Skeletal muscle tissue (tissue), 4 donors: Measurements from ENCODE around the gene FUS. TPM values are rescaled to one million over a fixed set of nuclear protein-coding genes. Genes with fewer than 3 reads are reported as not detected.
"Not testable (repeated sequence)": the region's sequence is repeated elsewhere in the genome, so short reads cannot be mapped to it uniquely, and the experiment has no call there.

ENCODE experiments used
- H3K27ac ChIP-seq: one replicate; pipeline ENCODE4 v1.7.0; 2013; ENCODE audit warnings: mild to moderate bottlenecking, low read depth, low read length, inconsistent platforms
- H3K27me3 ChIP-seq, 3 donors: one replicate each; pipeline ENCODE4 v1.7.0; 2013; ENCODE audit warnings: low read length in 3 of 3; ENCODE audit not compliant: control insufficient read depth in 3 of 3, insufficient read depth in 3 of 3
- H3K36me3 ChIP-seq, 3 donors: one replicate each; pipeline ENCODE4 v1.7.0; 2013; ENCODE audit warnings: low read length in 3 of 3; ENCODE audit not compliant: control insufficient read depth in 3 of 3, insufficient read depth in 3 of 3
- H3K4me1 ChIP-seq, 3 donors: one replicate each; pipeline ENCODE4 v1.7.0; 2013; ENCODE audit warnings: low read length in 3 of 3, mild to moderate bottlenecking in 3 of 3; ENCODE audit not compliant: control insufficient read depth in 3 of 3, insufficient read depth in 3 of 3
- H3K4me3 ChIP-seq, 3 donors: one replicate each; pipeline ENCODE4 v1.7.0; 2013; ENCODE audit warnings: low read length in 3 of 3
- H3K9ac ChIP-seq, 3 donors: one replicate each; pipeline ENCODE4 v1.7.0; 2013; ENCODE audit warnings: low read length in 3 of 3, mild to moderate bottlenecking in 3 of 3, moderate library complexity in 2 of 3, low read depth in 1 of 3
- H3K9me3 ChIP-seq, 3 donors: one replicate each; pipeline ENCODE4 v1.7.0; 2013; ENCODE audit warnings: low read length in 3 of 3; ENCODE audit not compliant: control insufficient read depth in 3 of 3
- total RNA-seq: library from RNA; depleted of rRNA; stranded (reverse); fragments of >200 nt; gene quantifications from one replicate; pipeline ENCODE4 v1.2.3, GENCODE V29; 2014
- donor health status: Osteomylitis.

Gene FUS
- total RNA-seq, 1 donor from 2014 or later: 40.2 TPM

GRCh38 chr16:31157136-31157535 is 22.8 kb upstream of the FUS start:
- Histone ChIP-seq H3K9me3 (no peaks in the 10 kb centered on the region), H3K4me1 (peaks cover 0 to 2% (median 0%) of the 10 kb centered on the region in 3 donors), H3K27ac (no peak overlapping the region), H3K27me3 (no peaks in the 10 kb centered on the region), H3K4me3 (no peak overlapping the region), H3K36me3 (no peaks in the 10 kb centered on the region), H3K9ac (no peak overlapping the region)

GRCh38 chr16:31167315-31167714 is 12.6 kb upstream of the FUS start:
- no peak overlapping the region for H3K27ac ChIP-seq
- H3K36me3 ChIP-seq: no peaks in the 10 kb centered on the region
- H3K9me3 ChIP-seq: no peaks in the 10 kb centered on the region
- H3K4me3 ChIP-seq: no peak overlapping the region
- H3K4me1 ChIP-seq: no peaks in the 10 kb centered on the region
- no peaks in the 10 kb centered on the region for H3K27me3 ChIP-seq
- no peak overlapping the region for H3K9ac ChIP-seq

GRCh38 chr16:31168848-31169247 is 11.1 kb upstream of the FUS start:
- Histone ChIP-seq H3K4me3 (no peak overlapping the region), H3K9ac (no peak overlapping the region), H3K27ac (no peak overlapping the region), H3K27me3 (no peaks in the 10 kb centered on the region), H3K36me3 (no peaks in the 10 kb centered on the region), H3K4me1 (no peaks in the 10 kb centered on the region), H3K9me3 (no peaks in the 10 kb centered on the region)

GRCh38 chr16:31170048-31170447 is 9.9 kb upstream of the FUS start:
- not testable (repeated sequence) for H3K9me3 ChIP-seq, H3K27ac ChIP-seq, H3K27me3 ChIP-seq

GRCh38 chr16:31177136-31177535 is 2.8 kb upstream of the FUS start:
- no peaks in the 10 kb centered on the region for H3K27me3 ChIP-seq

More at GRCh38 chr16:31170048-31170447, 9.9 kb upstream of the FUS start:
- not testable (repeated sequence) for H3K36me3 ChIP-seq, H3K4me1 ChIP-seq, H3K9ac ChIP-seq, H3K4me3 ChIP-seq

GRCh38 chr16:31179219-31179746 is 656 bp upstream of the FUS start:
- Histone ChIP-seq H3K9ac (peak overlapping the region; percentile 96 to 99 (median 98)), H3K36me3 (peaks cover 14 to 20% (median 18%) of the 10 kb centered on the region in 3 donors), H3K27me3 (no peaks in the 10 kb centered on the region), H3K9me3 (no peaks in the 10 kb centered on the region), H3K27ac (peak overlapping the region; percentile 98), H3K4me1 (peaks cover 39 to 40% (median 39%) of the 10 kb centered on the region in 3 donors), H3K4me3 (peak overlapping the region; percentile 83 to 96 (median 96))

More at GRCh38 chr16:31177136-31177535, 2.8 kb upstream of the FUS start:
- H3K9ac ChIP-seq: no peak overlapping the region
- no peak overlapping the region for H3K4me3 ChIP-seq
- peaks cover 19 to 20% (median 19%) of the 10 kb centered on the region in 3 donors for H3K4me1 ChIP-seq
- H3K27ac ChIP-seq: no peak overlapping the region
- H3K36me3 ChIP-seq: no peaks in the 10 kb centered on the region
- H3K9me3 ChIP-seq: no peaks in the 10 kb centered on the region

GRCh38 chr16:31181102-31181830 is 1.3 kb downstream of the FUS start:
- H3K9me3 ChIP-seq: no peaks in the 10 kb centered on the region

GRCh38 chr16:31182391-31182790 is 2.5 kb downstream of the FUS start:
- peak overlapping the region in 2 of 3 donors; percentile 19 to 66 for H3K9ac ChIP-seq
- H3K27me3 ChIP-seq: no peaks in the 10 kb centered on the region
- peak overlapping the region; percentile 40 to 96 (median 53) for H3K4me3 ChIP-seq
- no peaks in the 10 kb centered on the region for H3K9me3 ChIP-seq
- peaks cover 39 to 49% (median 39%) of the 10 kb centered on the region in 3 donors for H3K4me1 ChIP-seq
- peaks cover 42 to 48% (median 47%) of the 10 kb centered on the region in 3 donors for H3K36me3 ChIP-seq
- no peak overlapping the region for H3K27ac ChIP-seq

More at GRCh38 chr16:31181102-31181830, 1.3 kb downstream of the FUS start:
- Histone ChIP-seq H3K27me3 (no peaks in the 10 kb centered on the region), H3K4me3 (peak overlapping the region; percentile 83 to 96 (median 96)), H3K27ac (peak overlapping the region; percentile 98), H3K4me1 (peaks cover 39 to 40% (median 39%) of the 10 kb centered on the region in 3 donors), H3K36me3 (peaks cover 31 to 37% (median 35%) of the 10 kb centered on the region in 3 donors), H3K9ac (peak overlapping the region; percentile 96 to 99 (median 98))

GRCh38 chr16:31183432-31184428 is 3.8 kb downstream of the FUS start:
- Histone ChIP-seq H3K4me3 (no peak overlapping the region), H3K36me3 (peaks cover 52 to 61% (median 60%) of the 10 kb centered on the region in 3 donors), H3K4me1 (peaks cover 39 to 49% (median 39%) of the 10 kb centered on the region in 3 donors), H3K9me3 (no peaks in the 10 kb centered on the region), H3K27me3 (no peaks in the 10 kb centered on the region), H3K9ac (peak overlapping the region in 1 of 3 donors; percentile 30), H3K27ac (no peak overlapping the region)
